Stimulated activated CD4-positive, alpha-beta T cell treated with anti-CD3 and anti-CD28 coated beads, Interleukin-2, amount 100 ng/mL, for 4 hours (primary cell): ENCODE results near the gene SOCS3.

Experiments
- DNase-seq: peaks from one replicate; pipeline ENCODE4 v3.0.0-alpha.2; 2020; ENCODE audit warnings: low read depth

SOCS3 gene

DNA sequence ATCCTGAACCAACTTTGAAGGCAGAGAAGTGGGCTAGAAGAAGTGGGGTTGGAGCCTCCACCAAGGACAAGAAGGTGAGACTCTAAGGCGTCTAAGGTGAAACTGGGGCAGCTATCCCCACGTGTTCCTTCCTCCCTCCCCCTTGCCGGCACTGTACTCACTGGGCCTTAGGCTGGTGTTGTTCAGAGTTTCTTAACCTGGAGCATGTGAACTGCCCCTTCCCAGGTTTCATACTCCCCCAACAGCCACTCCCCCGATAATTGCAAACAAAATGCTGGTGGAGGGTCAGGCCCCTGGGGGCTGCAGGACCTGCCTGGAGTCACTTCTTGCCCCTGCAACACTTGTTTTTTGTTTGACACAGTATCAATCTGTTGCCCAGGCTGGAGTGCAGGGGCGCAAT, 7.3 kb upstream of the SOCS3 start:
- DNase-seq: no peak

- no peak for DNase-seq
These were observed 6.4 kb upstream of the SOCS3 start for GRCh38 chr17:78366109-78366848.

GRCh38 chr17:78365561-78366108, 5.8 kb upstream of the SOCS3 start:
- DNase-seq: no peak

DNA sequence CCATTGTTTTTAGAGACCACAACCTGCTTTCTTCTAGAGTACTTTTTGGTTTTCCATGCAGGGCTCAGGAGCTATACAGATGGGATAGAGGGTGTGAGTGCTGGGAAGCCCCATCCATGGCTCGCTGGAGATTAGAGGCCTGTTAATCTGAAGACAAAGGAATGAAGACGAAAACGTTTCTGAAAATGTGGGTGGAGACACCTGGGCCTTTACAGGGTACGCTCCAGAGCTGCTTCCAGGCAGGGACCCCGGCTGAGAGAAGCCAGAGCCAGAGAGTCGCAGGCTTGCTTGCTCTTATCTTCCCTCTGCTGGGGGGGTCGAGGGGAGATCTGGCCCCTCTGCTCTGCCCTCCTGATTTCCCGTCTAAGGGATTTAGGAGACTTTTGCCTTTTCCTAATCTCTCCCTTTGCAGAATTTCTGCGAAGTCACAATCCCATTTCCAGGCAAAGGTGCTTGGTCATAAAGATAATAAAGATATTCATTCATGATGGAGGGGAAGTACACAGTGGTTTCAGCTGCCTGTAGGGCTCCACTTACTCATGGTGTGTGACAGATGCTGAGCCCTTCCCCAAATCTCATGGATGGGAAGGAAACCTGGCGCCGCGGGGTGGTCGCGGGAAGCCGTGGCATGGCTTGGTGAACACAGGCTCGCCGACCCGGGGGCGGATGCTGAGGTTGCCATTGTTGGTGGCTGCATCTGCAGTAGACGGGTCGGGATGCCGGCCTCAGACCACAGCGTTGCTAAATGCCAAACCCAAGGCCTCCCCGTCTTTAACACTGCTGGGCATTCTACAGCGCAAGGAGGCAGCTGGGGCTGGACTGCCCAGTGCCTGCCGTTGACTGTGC, 4.8 kb upstream of the SOCS3 start:
- DNase-seq: no peak

DNA sequence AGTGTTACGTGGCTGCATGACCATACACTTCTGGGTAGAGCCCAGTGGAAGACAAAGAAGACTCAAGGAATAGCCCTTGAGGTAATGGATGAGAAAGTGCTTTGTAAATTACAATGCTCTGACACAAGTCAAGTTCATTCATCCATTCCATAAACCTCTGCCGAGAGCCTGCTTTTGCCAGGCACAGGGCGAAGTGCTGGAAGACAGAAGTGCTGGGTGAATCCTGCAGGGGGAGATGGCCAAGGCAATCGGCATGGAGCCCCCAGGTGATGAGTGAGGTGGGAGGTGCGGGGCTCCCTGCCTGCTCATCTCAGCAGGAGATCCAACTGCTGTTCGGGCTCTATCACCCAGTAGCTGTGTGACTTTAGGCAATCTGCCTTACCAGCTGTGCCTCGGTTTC, 2.8 kb upstream of the SOCS3 start:
- no peak for DNase-seq

DNA sequence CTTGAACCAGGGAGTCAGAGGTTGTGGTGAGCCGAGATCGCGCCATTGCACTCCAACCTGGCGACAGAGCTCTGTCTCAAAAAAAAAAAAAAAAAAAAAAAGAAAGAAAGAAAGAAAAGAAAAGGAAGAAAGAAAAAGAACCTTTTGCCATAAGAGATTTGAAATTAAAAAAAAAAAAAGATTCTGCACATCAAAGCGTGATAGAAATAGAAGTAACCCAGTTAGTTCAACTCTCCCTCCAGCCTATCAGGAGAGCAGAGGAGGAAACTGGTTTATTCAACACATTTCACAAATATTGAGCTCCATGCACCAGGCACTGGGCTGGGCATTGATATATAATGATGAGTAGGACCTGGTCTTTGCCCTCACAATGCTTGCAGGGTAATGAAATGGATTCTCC, 2.4 kb upstream of the SOCS3 start:
- no peak for DNase-seq

DNA sequence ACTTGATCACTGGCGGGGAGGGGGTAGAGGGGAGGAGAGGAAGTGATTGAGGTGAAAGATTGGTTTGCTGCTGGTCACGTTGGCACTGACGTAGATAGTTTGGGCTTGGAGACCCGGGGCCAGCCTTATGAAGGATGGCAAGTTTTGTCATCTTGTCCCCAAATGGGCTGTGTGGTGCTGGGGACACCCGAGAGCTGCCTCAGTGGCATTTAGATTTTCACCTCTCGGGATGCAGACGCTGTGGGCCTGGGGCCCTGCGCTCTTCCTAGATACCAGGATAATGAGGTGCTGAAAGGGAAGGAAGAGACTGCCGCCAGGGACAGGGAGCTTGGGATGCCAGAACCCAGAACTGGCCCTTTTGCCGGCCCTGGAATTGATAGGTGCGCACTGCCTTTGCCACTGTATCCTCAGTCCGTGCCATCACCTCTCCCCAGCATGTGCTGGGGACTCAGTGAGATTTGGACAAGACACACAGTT, 1.4 kb upstream of the SOCS3 start:
- no peak for DNase-seq

DNA sequence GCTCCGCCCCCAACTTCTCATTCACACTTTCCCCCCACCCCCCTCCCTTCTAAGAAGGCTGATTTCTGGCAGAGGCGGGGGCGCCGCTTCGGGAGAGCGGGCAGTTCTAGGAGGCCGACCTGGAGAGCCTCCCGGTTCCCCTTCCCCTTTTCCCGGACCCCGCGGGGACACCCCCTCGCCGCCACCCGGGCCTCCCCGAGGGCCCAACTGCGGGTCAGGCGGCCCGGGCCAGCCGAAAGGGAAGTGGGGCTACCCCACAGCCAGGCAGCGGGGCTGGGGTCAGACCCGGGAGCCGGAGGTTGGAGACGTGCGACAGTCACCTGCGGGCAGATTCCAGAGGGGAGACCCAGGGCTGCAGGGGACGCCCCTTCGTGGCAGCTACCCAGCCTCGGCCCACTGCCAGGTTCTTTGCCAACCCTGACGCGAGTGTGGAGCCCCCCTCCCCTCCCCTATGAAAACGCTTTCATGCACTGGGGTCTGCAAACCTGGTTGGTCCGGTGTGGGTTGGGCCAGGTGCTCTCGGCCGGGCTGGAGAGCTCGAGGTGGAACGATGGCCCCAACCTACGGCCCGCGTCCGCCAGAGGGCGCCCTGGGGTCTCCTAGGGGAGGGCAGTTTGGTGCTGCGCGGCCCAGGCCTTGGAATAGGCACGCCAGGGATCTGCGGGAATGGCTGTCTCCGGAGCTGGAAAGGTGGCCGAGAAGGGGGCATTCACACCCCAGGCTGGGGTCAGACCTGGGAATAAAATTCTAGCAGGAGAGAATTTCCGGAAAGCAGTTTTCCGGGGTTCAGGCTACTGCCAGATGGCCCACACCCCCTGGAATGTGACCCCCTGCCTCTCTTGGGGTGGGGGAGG, 721 bp upstream of the SOCS3 start:
- DNase-seq: peak; percentile 84

DNA sequence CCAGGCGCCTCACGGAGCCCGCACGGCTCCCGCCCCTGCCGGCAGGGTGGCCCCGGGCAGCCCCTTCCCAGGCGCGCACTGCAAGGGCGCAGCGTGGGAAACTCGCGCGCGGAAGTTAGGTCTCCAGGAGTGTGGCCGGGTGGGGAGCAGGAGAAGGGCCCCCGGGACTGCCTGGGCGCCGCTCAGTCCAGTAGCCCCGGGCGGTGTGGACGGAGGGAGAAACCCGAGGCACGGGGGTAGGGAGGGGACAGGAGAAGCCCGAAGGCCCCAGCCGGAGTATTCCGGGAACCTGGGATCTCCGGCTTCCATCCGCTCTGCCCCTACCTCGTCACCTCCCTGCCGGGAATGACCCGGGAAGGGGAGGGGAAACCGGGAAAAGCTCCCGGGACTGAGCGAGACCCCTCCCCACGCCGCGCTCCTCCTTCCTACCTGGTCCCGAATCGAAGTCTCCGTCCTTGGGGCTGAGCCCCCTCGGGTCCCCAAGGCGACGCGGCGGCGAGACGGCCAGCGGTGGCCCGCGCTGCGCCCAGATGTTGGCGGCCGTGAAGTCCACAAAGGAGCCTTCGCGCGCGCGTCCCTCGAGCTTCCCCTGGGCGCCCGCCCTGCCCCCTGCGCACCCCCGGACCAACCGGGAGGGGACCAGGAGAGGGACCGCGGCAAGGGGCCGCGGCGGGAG, 418 bp downstream of the SOCS3 start:
- no peak for DNase-seq

GRCh38 chr17:78358538-78359320, 1.1 kb downstream of the SOCS3 start:
- no peak for DNase-seq

DNA sequence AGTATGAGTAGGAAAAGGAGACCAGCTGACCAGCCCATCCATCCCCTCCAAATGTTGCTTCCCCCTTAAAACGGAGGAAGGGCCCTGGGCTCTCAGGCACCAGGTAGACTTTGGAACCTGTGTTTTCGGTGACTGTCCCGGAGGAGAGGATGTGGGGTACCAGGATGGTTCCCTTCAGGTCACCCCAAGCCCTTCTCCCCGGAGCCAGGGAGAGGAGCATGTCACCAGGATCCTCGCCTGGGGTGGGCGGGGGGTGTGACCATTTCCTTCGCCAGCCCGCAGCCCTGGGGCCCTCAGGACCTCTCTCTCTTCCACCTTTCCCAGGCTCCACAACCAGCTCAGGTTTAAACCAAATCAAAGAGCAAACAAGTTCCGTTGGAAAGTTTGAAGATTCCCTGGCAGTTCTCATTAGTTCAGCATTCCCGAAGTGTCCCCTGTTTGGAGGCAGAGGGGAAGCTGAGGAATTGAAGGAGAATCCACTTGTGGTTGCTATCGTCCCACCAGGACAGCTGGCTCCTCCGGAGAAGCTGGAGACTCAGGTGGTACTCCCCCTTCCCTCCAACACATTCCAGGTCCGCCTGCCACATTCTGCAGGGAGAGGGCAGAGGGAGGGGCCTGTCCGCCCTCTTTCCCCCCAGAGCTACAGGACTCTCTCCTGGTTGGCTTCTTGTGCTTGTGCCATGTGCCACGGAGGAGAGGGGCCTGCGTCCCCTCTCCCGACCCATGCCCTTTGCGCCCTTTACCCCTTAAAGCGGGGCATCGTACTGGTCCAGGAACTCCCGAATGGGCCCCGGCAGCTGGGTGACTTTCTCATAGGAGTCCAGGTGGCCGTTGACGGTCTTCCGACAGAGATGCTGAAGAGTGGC, 2.0 kb downstream of the SOCS3 start:
- DNase-seq: no peak

DNA sequence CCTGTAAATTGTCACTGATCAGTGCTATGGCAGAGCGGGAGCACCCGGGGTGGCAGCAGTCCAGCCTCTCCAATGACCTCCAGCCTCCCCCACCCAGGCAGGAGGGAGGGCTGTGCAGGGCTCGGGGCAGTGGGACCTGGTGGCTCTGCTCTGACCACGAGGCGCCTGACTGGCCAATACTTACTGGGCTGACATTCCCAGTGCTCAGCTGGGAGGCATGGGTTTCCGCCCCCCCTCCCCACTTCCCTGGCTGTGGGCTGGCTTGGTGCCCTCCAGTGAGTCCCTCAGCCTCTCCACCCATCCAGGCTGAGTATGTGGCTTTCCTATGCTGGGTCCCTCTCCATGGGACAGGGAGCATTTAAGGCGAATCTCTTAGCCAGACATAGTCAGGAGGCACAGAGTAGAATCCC, 2.7 kb downstream of the SOCS3 start:
- DNase-seq: no peak

GRCh38 chr17:78356101-78356713, 3.7 kb downstream of the SOCS3 start:
- peak; percentile 93 for DNase-seq

- DNase-seq: no peak
These were observed 4.2 kb downstream of the SOCS3 start for GRCh38 chr17:78355701-78356100.

- no peak for DNase-seq
These were observed 4.7 kb downstream of the SOCS3 start for GRCh38 chr17:78355045-78355641.

DNA sequence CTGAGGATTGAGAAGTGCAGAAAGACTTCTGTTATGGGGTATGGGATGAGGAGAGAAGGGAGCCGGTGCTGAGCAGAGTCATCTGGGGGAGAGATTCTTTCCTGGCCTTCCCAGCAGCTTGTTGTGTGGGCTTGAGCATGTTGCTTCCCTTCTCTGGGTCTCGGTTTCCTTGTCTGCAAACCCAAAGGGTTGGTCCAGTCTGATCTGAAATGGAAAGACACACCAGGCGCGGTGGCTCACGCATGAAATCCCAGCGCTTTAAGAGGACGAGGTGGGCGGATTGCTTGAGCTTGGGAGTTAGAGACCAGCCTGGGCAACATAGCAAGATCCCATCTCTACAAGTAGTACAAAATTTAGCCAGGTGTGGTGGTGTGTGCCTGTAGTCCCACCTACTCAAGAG, 6.0 kb downstream of the SOCS3 start:
- no peak for DNase-seq

- no peak for DNase-seq
These were observed 8.3 kb downstream of the SOCS3 start for GRCh38 chr17:78351449-78352006.

- DNase-seq: no peak
These were observed 9.8 kb downstream of the SOCS3 start for GRCh38 chr17:78349891-78350642.
